Skin of body (tissue), 2 donors: ENCODE results near the gene MCAT. TPM values are rescaled to one million over a fixed set of nuclear protein-coding genes. Genes with fewer than 3 reads are reported as not detected.

Source experiments
- DNase-seq: peaks from one replicate; lab custom pipeline; 2025; lab: John Stamatoyannopoulos, UW
- total RNA-seq: library from RNA; depleted of rRNA; stranded (reverse); fragments of >200 nt; gene quantifications from one replicate; pipeline ENCODE4 v1.2.3, GENCODE V29; 2014

Gene MCAT
- total RNA-seq = 8.7 TPM

DNA sequence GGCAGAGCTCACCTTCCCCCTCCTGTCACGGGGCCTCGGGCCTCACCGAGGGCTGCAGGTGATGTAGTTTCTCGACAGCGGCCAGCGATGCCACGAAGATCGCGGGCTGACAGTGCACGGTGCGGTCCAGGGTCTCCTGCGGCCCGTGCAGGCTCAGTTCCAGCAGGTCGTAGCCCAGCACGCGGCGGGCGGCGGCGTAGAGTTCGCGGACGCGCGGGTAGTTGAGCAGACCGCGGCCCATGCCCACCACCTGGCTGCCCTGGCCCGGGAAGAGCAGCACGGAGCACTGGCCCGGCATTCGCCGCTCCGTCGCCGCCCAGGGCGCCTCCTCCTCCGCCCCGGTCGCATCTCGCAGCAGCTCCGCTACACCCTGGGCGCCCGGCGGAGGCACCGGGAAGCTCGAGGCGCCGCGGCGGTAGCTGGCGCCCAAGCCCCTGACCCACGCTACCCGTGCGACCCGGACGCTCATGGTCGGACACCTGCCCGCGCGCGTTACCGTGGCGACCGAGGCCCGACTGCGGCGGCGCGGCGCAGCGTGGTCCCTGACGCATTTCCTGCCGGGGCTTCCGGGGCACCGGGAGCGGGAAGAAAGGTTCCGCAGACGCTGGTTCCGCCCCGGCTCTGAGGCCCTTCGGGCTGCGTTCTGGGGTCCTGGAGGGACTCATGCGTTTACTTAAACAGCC is at the start of gene MCAT:
Gene MCAT (minus strand): TSS at position 519 of the 683 bp plus-strand sequence. CDS start 50 bp downstream, at position 469.
- peak; percentile 60 for DNase-seq

DNA sequence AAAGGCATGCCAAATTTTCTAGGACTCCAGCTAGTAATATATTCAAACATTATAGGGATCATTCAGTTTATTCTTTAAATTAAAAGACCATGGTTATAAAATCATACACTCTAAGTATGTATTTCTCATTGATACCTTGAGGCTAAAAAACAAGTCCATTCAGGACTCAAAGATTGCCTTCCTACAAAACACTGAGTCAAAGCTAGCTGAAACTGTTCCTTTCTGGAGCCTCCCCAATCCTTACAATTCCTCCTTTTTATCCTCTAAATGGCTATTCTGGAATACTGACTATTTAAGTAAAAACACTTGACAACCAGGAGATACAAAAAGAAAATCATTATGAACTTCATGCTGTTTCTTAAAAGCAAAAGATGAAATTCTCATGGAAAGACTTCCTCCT is 48.6 kb upstream of the MCAT start:
- no peak for DNase-seq

DNA sequence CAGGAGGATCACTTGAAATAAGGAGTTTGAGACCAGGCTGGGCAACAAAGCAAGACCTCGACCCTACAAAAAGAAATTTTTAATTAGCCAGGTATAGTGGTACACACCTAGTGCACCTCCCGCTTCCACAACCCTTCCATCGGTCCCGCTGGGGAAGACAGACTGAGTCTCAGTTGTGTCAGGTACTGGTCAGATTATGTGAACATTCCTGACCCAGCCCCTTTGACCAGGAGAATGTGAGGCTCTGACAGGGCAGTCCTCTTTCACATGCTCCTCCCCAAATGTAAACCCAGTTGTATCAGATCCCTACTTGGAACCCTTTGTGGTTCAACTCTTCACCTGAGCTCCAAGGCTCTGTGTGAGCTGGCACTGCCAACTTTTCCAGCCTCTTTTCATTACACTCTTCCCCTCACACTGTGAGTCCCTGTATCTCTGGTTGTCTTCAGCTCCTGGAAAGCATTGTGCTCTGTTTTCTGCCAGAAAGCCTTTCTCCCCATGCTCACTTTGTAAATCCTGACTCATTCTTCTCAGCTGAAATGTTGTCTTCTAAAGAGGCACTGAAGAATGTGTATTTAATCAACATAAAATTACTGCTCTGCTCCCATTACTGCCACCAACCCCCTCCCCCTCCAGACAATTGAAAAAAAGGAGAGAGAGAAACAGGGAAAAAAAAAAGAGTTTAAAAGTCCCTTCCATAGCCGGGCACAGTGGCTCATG is 45.8 kb upstream of the MCAT start:
- DNase-seq = peak; percentile 9

DNA sequence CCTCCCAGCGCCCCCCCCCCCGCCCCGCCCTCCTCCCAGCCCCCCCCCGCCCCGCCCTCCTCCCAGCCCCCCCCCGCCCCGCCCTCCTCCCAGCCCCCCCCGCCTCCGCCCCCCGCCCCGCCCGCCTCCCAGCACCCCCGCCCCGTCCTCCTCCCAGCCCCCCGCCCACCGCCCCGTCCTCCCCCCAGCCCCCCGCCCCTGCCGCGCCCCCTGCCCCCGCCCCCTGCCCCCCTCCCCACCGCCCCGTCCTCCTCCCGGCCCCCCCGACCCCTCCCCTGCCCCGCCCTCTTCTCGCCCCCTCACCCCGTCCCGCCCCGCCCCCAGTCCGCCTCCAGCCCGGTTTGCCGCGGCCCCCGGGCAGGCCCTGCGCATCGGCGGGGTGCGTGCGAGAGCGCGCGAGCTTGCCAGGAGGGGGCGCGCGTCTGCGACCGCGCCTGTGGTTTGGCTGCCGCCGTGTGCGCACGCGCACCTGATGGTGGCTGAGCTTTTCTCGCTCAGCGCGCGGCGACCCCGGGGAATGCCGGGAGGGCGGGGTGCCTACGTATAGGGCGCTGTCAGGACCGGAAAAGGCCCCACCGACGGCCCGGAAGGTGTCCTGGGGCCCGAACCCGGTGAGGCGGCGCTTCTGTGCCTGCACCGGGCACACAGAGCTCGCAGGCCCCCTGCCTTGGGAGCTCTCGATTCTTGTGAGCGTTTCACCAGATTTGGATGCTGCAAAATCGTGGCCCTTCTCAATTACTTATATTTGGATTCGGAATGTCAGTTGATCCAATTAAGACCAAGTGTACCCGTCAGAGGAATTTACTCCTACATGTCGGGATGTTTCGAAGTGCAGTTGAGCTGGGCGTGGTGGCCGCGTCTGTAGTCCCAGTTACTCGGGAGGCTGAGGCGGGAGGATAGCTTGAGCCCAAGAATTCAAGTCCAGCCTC is 44.2 kb upstream of the MCAT start:
- peak; percentile 97 for DNase-seq

DNA sequence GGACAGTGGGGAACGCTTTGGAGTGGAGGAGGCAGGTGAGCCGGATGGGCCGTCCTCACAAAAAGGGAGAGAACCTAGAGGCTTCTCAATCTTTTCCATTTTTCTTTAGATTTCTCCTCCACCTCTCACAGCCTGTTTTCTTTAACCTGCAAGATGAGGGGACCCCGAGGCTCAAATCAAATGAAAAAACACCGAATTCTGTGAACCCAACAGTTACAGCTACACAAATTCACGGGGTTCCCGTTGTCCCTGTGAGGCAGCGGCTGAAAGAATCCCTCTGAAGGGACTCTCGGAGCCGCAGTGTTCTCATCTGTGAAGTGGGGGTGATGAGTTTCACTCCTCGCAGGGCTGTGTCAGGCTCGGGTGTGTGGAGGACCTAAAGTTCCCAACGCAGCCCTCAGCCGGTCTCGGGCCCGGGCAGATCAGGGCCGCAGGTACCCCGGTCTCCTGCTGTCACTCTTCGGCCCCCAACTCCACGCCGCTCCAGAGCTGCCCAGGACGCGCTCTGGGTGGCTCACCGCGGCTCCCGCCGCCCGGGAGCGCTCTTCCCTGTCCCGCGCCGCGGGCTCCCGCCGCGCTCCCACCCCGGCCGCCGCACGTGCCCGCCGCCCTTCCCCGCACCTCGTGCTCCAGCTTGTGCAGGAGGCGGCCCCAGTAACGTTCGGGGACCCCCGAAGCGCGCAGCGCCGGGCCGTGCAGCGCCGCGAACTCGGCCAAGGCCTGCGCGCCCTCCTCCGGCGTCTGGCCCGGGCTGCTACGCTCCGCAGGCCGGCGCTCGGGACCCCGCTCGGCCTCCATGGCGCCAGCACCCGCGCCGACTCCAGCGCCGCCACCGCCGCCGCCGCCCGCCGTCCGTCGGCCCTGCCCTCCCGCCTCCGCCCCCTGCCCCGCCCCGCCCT is 43.3 kb upstream of the MCAT start, which contains the start of gene TTLL12:
Gene TTLL12 (minus strand): TSS at position 863 of the 899 bp plus-strand sequence. CDS start 65 bp downstream, at position 798.
- peak; percentile 29 for DNase-seq

DNA sequence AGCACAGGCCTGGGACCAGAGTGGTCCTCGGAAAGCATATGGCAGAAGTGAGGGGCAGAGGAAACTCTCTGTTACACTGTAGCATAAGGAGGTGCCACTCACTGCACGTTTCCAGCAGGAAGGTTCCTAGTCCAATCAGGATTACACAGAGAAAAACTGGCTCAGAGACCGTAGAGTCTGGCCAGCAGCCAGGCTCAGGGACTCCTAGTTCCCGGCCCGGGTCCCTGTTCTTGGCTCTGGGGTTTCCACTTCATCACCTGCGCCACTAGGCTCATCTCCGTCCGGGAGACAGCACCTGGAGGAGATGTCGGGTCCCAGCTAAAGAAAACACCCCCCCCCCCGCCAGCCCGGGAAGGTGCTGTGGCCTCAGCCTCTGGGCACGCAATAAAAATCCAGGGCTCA is 42.7 kb upstream of the MCAT start:
- DNase-seq = no peak

GRCh38 chr22:43183496-43184277 is 40.5 kb upstream of the MCAT start:
- DNase-seq = no peak

- no peak for DNase-seq
These were observed 39.5 kb upstream of the MCAT start for GRCh38 chr22:43182726-43183125.

- DNase-seq = no peak
These were observed 38.9 kb upstream of the MCAT start for GRCh38 chr22:43182118-43182517.

GRCh38 chr22:43181321-43182076 is 38.3 kb upstream of the MCAT start:
- DNase-seq = no peak

DNA sequence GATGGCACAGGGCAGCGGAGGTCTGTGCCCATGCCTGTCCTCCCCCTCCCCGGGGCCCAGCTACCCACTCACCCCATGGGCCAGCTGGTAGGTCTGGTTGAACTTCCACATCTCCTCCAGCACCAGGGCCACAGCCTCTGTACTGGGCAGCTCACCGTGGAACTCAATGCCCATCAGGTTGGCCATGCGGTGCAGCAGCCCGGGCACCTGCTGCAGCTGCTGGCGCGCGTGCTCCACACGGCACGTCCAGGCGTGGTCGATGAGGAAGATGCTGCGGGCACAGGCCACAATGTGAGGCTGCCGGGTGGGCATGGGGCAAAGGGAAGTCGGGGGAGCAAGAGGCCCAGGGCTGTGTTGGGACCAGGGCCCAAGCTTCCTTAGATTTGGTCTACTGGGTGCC is 37.5 kb upstream of the MCAT start:
- no peak for DNase-seq

GRCh38 chr22:43179911-43180195 is 36.7 kb upstream of the MCAT start:
- DNase-seq = no peak

- no peak for DNase-seq
These were observed 36.1 kb upstream of the MCAT start for GRCh38 chr22:43179146-43179910.

DNA sequence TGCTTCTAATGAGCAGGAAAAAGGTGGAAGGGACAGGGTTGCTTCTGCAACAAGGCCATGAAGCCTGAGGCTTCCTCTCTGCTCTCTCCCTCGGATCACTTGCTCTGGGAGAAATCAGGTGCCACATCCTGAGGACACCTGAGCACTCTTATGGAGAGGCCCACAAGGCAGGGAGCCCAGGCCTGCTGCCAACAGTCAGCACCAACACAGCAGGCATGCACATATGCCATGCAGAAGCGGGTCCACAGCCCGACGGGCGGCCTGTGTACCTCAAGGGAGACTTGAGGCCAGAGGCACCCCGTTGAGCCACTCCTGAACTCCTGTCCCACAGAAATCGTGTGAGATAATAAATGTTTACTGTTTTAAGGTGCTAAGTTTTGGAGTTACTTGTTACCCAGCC is 34.3 kb upstream of the MCAT start:
- DNase-seq = no peak

DNA sequence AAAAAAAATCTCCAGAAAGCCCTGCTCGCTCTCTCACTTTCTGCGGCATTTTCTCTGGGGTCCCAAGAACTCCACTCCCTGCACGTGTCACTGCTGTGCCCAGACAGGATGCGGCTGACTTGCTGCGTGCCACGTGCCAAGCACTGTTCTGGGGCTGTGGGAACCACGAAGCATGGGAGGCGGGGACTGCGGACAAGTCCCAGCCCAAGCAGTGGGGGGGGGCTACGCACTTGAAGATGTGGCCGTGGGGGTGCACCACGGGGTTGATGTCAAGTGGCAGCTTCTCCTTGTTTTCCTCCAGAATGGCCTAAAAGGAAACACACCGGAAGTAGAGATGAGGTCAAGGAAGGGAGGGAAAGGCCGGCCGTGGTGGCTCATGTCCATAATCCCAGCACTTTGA is 32.9 kb upstream of the MCAT start:
- DNase-seq = no peak

DNA sequence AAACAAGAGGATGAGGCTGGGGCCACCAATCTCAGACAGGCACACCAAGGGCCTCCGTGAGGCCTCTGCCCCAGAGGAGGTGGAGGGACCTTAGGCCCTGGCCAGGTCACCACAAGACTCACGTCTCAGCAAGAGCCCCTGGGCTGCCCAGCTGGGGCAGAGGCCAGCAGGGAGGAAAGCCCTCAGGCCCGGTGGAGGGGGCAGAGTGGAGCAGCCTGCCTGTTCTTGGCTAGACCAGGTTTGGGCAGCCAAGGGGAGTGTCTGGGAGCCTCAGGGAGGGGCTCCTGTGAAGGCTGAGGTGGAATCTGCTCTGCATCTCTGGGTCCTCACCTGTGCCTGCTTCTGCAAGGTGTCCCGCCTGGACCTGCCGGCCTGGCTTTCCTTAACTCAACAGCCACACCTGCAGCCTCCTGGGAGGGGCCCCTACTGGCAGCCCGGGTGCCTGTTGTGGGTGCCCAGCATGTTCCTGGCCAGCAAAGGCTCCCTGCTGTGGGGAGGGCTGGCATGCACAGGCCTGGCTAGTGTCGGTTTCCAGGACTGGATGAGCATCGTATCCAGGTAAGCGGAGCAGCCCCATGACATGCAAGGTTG is 31.8 kb upstream of the MCAT start:
- no peak for DNase-seq

GRCh38 chr22:43173976-43174720 is 30.9 kb upstream of the MCAT start:
- no peak for DNase-seq

- DNase-seq = no peak
These were observed 30.4 kb upstream of the MCAT start for GRCh38 chr22:43173566-43173965.
